HepG2 (cell line): Measurements from ENCODE around the gene PAIP2. TPM values are rescaled to one million over a fixed set of nuclear protein-coding genes. Genes with fewer than 3 reads are reported as not detected.

Source experiments
- CHD2 ChIP-seq: IDR thresholded peaks from 2 replicates; pipeline ENCODE4 v1.6.1; 2011; ENCODE audit warnings: low read depth, low read length, improper control_type of control experiment
- ETV5 ChIP-seq: IDR thresholded peaks from 2 replicates; pipeline ENCODE4 v1.6.1; 2018; ENCODE audit warnings: missing biosample characterization, missing genetic modification reagents, inconsistent platforms, borderline replicate concordance
- HMGXB4 ChIP-seq, 2 experiments: sonication (generic) in 1 of 2; formaldehyde crosslinking in 1 of 2; IDR thresholded peaks; 2 replicates each; pipeline versions ENCODE4 v1.4.0 to v1.6.1; 2018 to 2020; ENCODE audit warnings: missing genetic modification reagents in 2 of 2, borderline replicate concordance in 1 of 2, low read depth in 1 of 2, mild to moderate bottlenecking in 1 of 2, missing biosample characterization in 1 of 2
- HOXA9 ChIP-seq: sonication (generic); formaldehyde crosslinking; IDR thresholded peaks from 2 replicates; pipeline ENCODE4 v1.8.1; 2022; ENCODE audit warnings: missing genetic modification reagents, mild to moderate bottlenecking, moderate library complexity, borderline replicate concordance
- MBD4 ChIP-seq: IDR thresholded peaks from 2 replicates; pipeline ENCODE4 v1.6.1; 2012; ENCODE audit warnings: low read length, inconsistent platforms, borderline replicate concordance
- NONO ChIP-seq, 2 experiments: fragments of 450-650 bp in 1 of 2; sonication (generic) in 1 of 2; formaldehyde crosslinking in 1 of 2; IDR thresholded peaks in 1 of 2; conservative IDR thresholded peaks in 1 of 2; 2 replicates each; pipeline versions ENCODE4 v1.6.1 to v1.8.0; 2017 to 2022; ENCODE audit warnings: mild to moderate bottlenecking in 1 of 2, missing genetic modification reagents in 1 of 2, moderate library complexity in 1 of 2
- PAF1 ChIP-seq: IDR thresholded peaks from 2 replicates; pipeline ENCODE4 v1.6.1; 2016; ENCODE audit warnings: missing genetic modification reagents, missing compliant biosample characterization
- POLR2A ChIP-seq, 2 experiments: IDR thresholded peaks; 2 replicates each; pipeline ENCODE4 v1.6.1; 2011; ENCODE audit warnings: low read depth in 2 of 2, low read length in 2 of 2, mild to moderate bottlenecking in 1 of 2, moderate library complexity in 1 of 2; ENCODE audit not compliant: insufficient read depth in 1 of 2
- TFDP2 ChIP-seq: sonication (generic); formaldehyde crosslinking; IDR thresholded peaks from 2 replicates; pipeline ENCODE4 v1.4.0; 2020; ENCODE audit warnings: missing genetic modification reagents
- U2AF1 ChIP-seq: fragments of 200-400 bp; formaldehyde crosslinking; optimal IDR thresholded peaks from 2 replicates; pipeline ENCODE3; 2017; ENCODE audit warnings: mild to moderate bottlenecking, low read depth, low read length
- ZNF331 ChIP-seq: sonication (generic); formaldehyde crosslinking; IDR thresholded peaks from 2 replicates; pipeline ENCODE4 v1.4.0; 2020; ENCODE audit warnings: missing genetic modification reagents
- ZNF501 ChIP-seq: sonication (generic); formaldehyde crosslinking; IDR thresholded peaks from 2 replicates; pipeline ENCODE4 v1.5.1; 2020; ENCODE audit warnings: mild to moderate bottlenecking, moderate library complexity, missing genetic modification reagents
- ZNF558 ChIP-seq: sonication (generic); formaldehyde crosslinking; IDR thresholded peaks from 2 replicates; pipeline ENCODE4 v1.9.0; 2022; ENCODE audit warnings: mild to moderate bottlenecking, missing genetic modification reagents, borderline replicate concordance
- polyA plus RNA-seq, 8 experiments: library from polyadenylated mRNA; depleted of rRNA in 3 of 8; stranded (reverse) in 7 of 8; unstranded in 1 of 8; fragments of >200 nt; fragmentation: Illumina TruSeq in 4 of 8; extraction: Trizol in 4 of 8; gene quantifications; 2 replicates each; pipeline versions ENCODE4 v1.2.1 to v1.2.3, GENCODE V29; 2011 to 2016; ENCODE audit warnings: low read depth in 4 of 8, missing spikeins in 1 of 8, mixed read lengths in 1 of 8; ENCODE audit not compliant: insufficient read depth in 1 of 8
- total RNA-seq, 5 experiments: library from RNA; depleted of rRNA; stranded (reverse); fragments of >200 nt; fragmentation: Illumina TruSeq; extraction: Trizol; gene quantifications; 2 replicates each; pipeline ENCODE4 v1.2.3, GENCODE V29; 2016; ENCODE audit warnings: low read depth in 1 of 5
- TF ChIP-seq, protein P1 (sequence below), 2 experiments: IDR thresholded peaks; 2 replicates each; pipeline ENCODE4 v1.6.1; 2011 to 2012; ENCODE audit warnings: low read length in 2 of 2, borderline replicate concordance in 1 of 2, low read depth in 1 of 2, mild to moderate bottlenecking in 1 of 2, moderate library complexity in 1 of 2
- TF ChIP-seq, protein P2 (sequence below): sonication (generic); formaldehyde crosslinking; IDR thresholded peaks from 2 replicates; pipeline ENCODE4 v1.4.0; 2020; ENCODE audit warnings: missing genetic modification reagents, borderline replicate concordance

The PAIP2 gene
- total and polyA plus RNA-seq, 2 of the 13 experiments (the other 11 are each of a cell fraction or from before 2014, with no cell fraction given): 61.5 to 76.3 TPM

- TF ChIP-seq, protein P1, sequence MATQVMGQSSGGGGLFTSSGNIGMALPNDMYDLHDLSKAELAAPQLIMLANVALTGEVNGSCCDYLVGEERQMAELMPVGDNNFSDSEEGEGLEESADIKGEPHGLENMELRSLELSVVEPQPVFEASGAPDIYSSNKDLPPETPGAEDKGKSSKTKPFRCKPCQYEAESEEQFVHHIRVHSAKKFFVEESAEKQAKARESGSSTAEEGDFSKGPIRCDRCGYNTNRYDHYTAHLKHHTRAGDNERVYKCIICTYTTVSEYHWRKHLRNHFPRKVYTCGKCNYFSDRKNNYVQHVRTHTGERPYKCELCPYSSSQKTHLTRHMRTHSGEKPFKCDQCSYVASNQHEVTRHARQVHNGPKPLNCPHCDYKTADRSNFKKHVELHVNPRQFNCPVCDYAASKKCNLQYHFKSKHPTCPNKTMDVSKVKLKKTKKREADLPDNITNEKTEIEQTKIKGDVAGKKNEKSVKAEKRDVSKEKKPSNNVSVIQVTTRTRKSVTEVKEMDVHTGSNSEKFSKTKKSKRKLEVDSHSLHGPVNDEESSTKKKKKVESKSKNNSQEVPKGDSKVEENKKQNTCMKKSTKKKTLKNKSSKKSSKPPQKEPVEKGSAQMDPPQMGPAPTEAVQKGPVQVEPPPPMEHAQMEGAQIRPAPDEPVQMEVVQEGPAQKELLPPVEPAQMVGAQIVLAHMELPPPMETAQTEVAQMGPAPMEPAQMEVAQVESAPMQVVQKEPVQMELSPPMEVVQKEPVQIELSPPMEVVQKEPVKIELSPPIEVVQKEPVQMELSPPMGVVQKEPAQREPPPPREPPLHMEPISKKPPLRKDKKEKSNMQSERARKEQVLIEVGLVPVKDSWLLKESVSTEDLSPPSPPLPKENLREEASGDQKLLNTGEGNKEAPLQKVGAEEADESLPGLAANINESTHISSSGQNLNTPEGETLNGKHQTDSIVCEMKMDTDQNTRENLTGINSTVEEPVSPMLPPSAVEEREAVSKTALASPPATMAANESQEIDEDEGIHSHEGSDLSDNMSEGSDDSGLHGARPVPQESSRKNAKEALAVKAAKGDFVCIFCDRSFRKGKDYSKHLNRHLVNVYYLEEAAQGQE (IDR thresholded peaks at IDR 0.05; ENCODE audit: borderline replicate concordance in 1 of 2, low read depth in 1 of 2, low read length in 2 of 2): 0 out of 4 replicates have a peak, but pooled peaks of 1 of the 2 experiments have one; percentile 8
- TF ChIP-seq PAF1 (CRISPR knock-in tag): no peak
- peak in 1 of 2 experiments; percentile 36; a peak in 1 of 4 replicates for TF ChIP-seq POLR2A (IDR thresholded peaks at IDR 0.05; ENCODE audit: insufficient read depth in 1 of 2, low read depth in 2 of 2, low read length in 2 of 2)
- TF ChIP-seq ZNF501 (CRISPR knock-in tag): 0 out of 2 replicates have a peak, but pooled peaks have one; percentile 23
- TF ChIP-seq, protein P2, sequence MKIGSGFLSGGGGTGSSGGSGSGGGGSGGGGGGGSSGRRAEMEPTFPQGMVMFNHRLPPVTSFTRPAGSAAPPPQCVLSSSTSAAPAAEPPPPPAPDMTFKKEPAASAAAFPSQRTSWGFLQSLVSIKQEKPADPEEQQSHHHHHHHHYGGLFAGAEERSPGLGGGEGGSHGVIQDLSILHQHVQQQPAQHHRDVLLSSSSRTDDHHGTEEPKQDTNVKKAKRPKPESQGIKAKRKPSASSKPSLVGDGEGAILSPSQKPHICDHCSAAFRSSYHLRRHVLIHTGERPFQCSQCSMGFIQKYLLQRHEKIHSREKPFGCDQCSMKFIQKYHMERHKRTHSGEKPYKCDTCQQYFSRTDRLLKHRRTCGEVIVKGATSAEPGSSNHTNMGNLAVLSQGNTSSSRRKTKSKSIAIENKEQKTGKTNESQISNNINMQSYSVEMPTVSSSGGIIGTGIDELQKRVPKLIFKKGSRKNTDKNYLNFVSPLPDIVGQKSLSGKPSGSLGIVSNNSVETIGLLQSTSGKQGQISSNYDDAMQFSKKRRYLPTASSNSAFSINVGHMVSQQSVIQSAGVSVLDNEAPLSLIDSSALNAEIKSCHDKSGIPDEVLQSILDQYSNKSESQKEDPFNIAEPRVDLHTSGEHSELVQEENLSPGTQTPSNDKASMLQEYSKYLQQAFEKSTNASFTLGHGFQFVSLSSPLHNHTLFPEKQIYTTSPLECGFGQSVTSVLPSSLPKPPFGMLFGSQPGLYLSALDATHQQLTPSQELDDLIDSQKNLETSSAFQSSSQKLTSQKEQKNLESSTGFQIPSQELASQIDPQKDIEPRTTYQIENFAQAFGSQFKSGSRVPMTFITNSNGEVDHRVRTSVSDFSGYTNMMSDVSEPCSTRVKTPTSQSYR (CRISPR knock-in tag): peak; percentile 61; the same call in 1 of the 2 replicates
- peak; percentile 25; the same call in 1 of the 2 replicates for TF ChIP-seq ETV5 (CRISPR knock-in tag)
- TF ChIP-seq NONO (IDR thresholded peaks at IDR 0.05): no peak
- TF ChIP-seq NONO (CRISPR knock-in tag; conservative IDR thresholded peaks at IDR 0.05): peak; percentile 4; the same call in 1 of the 2 replicates
- TF ChIP-seq HOXA9 (CRISPR knock-in tag): 0 out of 2 replicates have a peak, but pooled peaks have one; percentile 30
- TF ChIP-seq ZNF331 (CRISPR knock-in tag): no peak
- peak; percentile 60 for TF ChIP-seq U2AF1
- 0 out of 2 replicates have a peak, but pooled peaks have one; percentile 51 for TF ChIP-seq TFDP2
- TF ChIP-seq MBD4: no peak
- peak; percentile 56; the same call in 1 of the 2 replicates for TF ChIP-seq ZNF558
- TF ChIP-seq HMGXB4 (CRISPR knock-in tag; IDR thresholded peaks at IDR 0.05; ENCODE audit: borderline replicate concordance in 1 of 2, low read depth in 1 of 2): peak; percentile 31 to 80; a peak in 3 of 4 replicates
- peak; percentile 34; the same call in 1 of the 2 replicates for TF ChIP-seq CHD2
Observed at GRCh38 chr5:139294374-139295165, 47.1 kb upstream of the PAIP2 start (continued).
